ENCODE results near the gene HS3ST2.

DNA sequence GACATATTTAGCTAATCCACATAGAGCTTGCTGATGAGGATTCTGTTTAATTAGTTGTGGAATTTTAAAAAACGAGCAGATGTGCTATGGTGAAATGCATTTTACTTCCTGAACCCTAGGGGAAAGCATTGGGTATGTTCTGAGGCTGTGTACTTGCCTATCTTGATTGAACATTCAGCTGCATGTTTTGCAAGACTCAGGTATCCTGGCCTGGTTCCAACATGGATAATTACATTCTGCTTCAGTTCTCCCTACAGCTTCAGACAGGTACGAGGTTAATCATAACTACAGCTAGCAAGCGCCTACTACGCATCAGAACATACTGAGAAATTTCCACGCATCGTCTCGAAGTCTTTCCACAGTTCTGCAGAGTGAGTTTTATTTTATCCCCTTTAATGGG lies 77.0 kb downstream of the HS3ST2 start:
- TF ChIP-seq ZBTB7A (tag by site-specific recombination; IDR thresholded peaks at IDR 0.05; ENCODE audit: low read depth), result no peak
- no peak for TF ChIP-seq ZNF704 (tag by site-specific recombination; IDR thresholded peaks at IDR 0.05)
- TF ChIP-seq, protein P1, sequence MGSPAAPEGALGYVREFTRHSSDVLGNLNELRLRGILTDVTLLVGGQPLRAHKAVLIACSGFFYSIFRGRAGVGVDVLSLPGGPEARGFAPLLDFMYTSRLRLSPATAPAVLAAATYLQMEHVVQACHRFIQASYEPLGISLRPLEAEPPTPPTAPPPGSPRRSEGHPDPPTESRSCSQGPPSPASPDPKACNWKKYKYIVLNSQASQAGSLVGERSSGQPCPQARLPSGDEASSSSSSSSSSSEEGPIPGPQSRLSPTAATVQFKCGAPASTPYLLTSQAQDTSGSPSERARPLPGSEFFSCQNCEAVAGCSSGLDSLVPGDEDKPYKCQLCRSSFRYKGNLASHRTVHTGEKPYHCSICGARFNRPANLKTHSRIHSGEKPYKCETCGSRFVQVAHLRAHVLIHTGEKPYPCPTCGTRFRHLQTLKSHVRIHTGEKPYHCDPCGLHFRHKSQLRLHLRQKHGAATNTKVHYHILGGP (tag by site-specific recombination; IDR thresholded peaks at IDR 0.05), result no peak
- no peak for TF ChIP-seq ZNF639 (tag by site-specific recombination; IDR thresholded peaks at IDR 0.05)
- TF ChIP-seq, protein P2, sequence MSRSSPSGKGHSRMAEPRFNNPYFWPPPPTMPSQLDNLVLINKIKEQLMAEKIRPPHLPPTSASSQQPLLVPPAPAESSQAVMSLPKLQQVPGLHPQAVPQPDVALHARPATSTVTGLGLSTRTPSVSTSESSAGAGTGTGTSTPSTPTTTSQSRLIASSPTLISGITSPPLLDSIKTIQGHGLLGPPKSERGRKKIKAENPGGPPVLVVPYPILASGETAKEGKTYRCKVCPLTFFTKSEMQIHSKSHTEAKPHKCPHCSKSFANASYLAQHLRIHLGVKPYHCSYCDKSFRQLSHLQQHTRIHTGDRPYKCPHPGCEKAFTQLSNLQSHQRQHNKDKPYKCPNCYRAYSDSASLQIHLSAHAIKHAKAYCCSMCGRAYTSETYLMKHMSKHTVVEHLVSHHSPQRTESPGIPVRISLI (tag by site-specific recombination; IDR thresholded peaks at IDR 0.05), result no peak
- no peak for TF ChIP-seq ATF2 (tag by site-specific recombination; IDR thresholded peaks at IDR 0.05; ENCODE audit: low read depth)
